HG02970 (cell line): ENCODE results near the gene KCNG1.

ENCODE experiments used
- ATAC-seq: cut with Tn5 transposase; IDR thresholded peaks from one replicate; pipeline ENCODE4 v1.9.1; 2021; ENCODE audit warnings: mild to moderate bottlenecking, moderate library complexity, moderate number of reproducible peaks; ENCODE audit not compliant: unreplicated experiment, low FRiP score

The KCNG1 gene

DNA sequence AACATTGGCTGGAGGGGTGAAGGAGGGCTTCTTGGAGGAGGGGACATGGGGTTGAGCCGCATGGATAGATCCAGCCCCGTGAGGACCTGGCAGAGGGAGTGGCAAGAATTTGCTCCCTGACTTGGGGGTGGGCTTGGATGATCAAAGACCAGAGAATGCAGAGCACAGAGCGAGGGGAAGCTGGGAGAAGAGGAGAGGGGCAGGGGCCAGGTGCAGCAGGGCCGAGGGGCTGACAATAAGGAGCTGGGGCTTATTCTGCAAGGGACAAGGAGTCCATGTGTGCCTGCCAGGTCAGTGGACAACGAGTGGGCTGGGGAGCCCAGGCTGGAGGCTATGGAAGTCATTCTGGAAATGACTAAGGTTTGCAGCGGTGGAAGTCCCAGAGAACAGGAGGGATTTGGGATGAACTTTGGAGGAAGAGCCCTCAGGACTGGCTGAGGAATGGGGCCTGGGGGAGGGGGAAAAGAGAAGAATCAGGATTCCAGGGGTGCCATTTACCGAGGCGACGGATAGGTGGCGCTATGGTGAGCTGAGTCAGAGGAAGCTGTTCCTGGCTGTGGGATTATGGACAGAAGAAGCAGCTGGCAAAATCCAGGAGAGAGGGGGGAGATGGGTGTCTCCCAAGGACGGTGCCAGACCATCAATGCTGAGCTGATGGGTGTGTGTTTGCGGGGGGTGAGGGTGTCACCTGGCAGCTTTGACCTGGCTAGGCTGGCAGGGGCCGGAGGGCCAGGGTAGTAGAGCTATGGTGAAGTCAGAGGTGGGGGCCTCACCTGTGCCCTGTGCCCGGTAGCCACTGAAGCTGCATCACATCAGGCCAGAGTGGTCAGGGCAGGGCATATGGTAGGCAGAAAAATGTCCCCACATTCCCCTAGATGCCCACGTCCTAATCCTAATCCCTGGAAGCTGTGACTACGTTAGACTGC, 7.8 kb downstream of the KCNG1 start:
- no peak for ATAC-seq

- ATAC-seq, result no peak
These were observed 9.2 kb downstream of the KCNG1 start for GRCh38 chr20:51013577-51014330.

GRCh38 chr20:51012357-51012756, 10.6 kb downstream of the KCNG1 start:
- no peak for ATAC-seq

DNA sequence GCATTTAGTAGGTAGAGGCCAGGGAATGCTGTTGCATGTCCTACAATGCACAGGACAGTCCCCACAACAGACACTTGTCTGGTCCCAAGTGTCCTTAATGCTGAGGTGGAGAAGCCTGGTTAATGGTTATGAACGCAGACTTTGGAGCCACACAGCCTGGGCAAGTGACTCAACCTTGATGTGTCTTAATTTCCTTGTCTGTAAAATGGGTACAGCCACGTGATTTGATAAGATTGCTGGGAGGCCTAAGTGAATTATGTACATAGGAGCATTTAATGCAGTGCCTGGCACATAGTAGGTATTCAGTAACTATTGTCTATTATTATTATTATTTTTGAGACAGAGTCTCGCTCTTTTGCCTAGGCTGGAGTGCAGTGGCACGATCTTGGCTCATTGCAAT, 11.4 kb downstream of the KCNG1 start:
- ATAC-seq, result no peak

GRCh38 chr20:51010932-51011331, 12.0 kb downstream of the KCNG1 start:
- no peak for ATAC-seq

- ATAC-seq, result no peak
These were observed 12.9 kb downstream of the KCNG1 start for GRCh38 chr20:51010043-51010365.

- ATAC-seq, result no peak
These were observed 13.4 kb downstream of the KCNG1 start for GRCh38 chr20:51009303-51010042.

GRCh38 chr20:51008718-51009117, 14.2 kb downstream of the KCNG1 start:
- ATAC-seq, result no peak

DNA sequence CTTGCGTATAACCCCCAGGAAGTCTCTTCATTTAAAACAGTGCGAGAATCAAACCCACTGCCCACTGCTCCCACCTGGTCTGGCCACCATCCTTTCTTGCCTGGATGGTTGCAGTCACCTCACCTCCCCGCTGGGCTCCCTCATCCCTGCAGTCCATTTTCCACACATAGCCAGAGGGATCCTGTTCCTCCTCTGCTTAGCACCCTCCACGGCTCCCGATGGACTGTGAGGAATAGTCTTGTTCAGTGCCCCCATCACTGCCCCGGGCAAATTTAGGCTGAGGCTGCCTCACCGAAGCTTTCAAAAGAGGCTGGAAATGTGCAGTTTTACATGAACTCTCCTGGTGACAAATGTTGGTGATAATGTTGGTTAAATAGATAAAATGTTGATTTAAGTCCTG, 17.7 kb downstream of the KCNG1 start:
- no peak for ATAC-seq

DNA sequence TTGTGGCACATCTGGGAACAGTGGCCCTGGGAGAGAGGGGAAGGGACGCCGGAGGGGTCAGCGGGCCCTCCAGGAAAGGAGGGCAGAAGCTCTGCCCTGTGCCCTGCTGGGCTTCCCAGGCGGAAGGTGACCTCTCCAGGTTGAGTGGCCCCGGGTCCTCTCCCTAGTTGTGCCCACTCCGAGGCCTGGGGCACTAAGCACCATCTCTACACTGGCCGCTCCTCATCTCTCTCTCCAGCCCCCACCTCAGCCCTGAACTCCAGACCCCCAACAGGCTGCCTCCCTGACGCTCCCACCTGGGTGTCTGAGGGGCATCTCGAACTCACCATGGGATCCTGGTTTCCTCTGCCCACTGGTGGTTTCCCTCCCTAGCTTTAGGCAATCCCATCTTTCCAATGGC, 18.1 kb downstream of the KCNG1 start:
- no peak for ATAC-seq

- ATAC-seq, result no peak
These were observed 18.6 kb downstream of the KCNG1 start for GRCh38 chr20:51004305-51004727.

- ATAC-seq, result no peak
These were observed 19.2 kb downstream of the KCNG1 start for GRCh38 chr20:51003753-51004152.

DNA sequence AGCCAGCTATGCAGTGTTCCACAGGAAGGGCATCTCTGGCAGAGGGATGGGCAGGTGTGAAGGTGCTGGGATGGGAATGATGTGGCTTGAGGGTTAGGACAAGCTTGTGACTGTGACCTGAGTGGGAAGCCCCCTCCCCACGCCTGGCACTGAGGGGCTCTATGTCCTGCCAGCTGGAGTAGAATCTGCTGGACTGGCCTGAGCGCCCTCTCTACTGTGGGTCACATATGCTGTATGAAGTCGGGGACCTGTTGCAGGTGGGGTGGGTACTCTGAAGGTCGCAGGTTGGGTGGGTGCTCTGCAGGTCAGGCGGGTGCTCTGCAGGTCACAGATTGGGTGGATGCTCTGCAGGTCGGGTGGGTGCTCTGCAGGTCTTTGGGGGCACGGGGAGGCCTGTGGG, 20.3 kb downstream of the KCNG1 start:
- ATAC-seq, result no peak

DNA sequence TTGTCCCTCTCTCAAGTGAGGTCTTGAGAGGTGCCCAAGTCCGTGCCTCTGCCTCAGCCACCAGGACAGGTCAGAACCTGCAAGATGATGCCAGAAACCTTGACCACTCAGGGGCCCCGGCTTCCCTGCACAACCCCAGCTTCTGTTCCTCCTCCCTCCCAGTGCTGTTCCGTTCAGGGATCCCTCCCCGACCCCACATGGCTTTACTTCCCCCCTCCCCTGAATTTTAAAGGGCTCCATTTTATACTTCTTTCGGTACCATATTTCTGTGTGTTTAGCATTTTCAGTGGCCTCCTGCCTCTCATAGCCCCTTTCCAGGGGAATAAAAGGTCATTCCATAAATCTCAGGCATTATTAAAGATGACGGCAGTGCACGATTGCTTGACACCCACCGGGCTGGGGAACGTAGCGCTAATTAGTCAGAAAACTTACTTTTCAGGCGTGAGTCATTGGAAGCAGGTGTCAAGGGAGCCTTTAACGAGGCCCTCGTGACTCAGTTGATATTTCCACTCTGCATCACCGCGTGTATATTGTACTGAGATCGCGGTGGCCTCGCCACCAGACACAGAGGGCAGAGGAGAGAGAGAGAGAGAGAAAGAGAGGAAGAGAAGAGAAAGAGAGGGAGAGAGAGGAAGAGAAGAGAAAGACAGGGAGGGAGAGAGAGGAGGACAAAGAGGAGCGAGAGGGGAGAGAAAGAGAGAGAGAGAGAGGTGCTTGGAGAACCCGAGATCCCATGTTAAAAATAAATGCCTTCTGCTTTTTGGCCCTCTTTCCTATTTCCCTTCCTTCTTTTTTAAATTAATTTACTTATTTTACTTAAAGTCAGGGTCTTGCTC, 21.3 kb downstream of the KCNG1 start:
- no peak for ATAC-seq

DNA sequence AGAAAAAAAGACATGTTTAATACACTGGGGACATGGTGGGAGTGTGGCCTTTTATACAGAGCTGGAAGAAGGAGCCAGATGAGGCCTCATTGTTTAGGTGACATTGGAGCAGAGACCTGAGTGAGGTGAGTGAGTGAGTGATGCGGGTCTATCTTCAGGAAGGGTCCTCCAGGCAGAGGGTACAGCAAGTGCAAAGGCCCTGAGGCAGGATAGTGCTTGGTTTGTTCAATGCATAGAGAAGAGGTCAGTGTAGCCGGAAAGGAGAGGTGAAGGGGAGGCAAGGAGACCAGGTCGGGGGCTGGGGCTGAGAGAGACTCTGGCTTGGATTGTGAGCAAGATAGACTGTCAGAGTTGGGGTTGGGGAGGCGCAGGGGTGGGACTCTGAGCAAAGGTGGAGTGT, 23.6 kb downstream of the KCNG1 start:
- no peak for ATAC-seq

- no peak for ATAC-seq
These were observed 25.7 kb downstream of the KCNG1 start for GRCh38 chr20:50996901-50997865.

DNA sequence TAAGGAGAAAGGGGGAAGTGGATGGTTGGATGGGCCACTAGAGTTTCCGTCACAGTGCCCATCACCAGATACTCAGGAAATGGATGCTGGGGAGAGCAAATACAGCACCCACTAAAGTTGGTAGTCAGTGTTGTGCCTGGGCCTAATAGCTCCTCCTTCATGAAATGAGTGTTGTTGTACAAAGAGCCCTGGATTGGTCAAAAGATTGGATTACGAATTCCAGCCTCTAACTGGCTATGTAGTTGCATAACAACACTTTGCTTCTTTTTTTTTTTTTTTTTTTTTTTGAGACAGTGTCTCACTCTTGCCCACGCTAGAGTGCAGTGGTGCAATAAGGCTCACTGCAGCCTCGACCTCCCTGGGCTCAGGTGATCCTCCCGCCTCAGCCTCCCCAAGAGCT, 27.4 kb downstream of the KCNG1 start:
- ATAC-seq, result no peak

DNA sequence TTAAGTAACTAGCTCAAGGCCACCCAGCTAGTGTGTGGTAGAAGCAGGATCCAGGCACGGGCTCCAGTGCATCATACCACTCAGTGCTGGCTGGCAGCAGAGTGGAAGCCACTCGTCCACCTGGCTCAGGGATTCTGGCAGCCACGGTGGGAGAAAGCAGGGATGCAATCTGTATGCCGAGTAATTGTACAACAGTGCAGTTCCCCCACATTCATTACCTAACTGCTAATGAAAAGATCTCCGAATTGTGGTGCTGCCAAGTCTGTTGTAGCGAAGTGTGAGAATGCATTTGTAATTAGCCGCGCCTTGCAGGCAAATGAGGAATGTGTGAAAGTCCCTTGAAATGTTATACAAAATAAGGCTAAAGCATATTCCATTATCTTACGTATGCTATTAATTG, 29.0 kb downstream of the KCNG1 start:
- ATAC-seq, result no peak
